Measurements from ENCODE around the gene TCP11L1.

- no peak for TF ChIP-seq EZH2 (IDR thresholded peaks at IDR 0.05; ENCODE audit: borderline replicate concordance, insufficient read depth, low read depth, low read length, poor library complexity, severe bottlenecking)
- no peak for TF ChIP-seq CTCF (IDR thresholded peaks at IDR 0.05)
These were observed 22.8 kb downstream of the TCP11L1 start for GRCh38 chr11:33062137-33062536.
